ENCODE measurements around the gene HNRNPA1. TPM values are rescaled to one million over a fixed set of nuclear protein-coding genes. Genes with fewer than 3 reads are reported as not detected.

Gene HNRNPA1
- total and polyA plus RNA-seq, 9 of the 15 experiments (the other 6 are each of a cell fraction or from before 2014, with no cell fraction given): 1,166 to 2,703 (median 1,815) TPM

GRCh38 chr12:54280468-54281260, at the start of gene HNRNPA1 (continued):
- no peak for TF ChIP-seq CHAMP1 (IDR thresholded peaks at IDR 0.05)
- TF ChIP-seq RAD51 (IDR thresholded peaks at IDR 0.05; ENCODE audit: borderline replicate concordance, low read depth): no peak
- no peak for TF ChIP-seq ZNF274 (IDR thresholded peaks at IDR 0.05; ENCODE audit: borderline replicate concordance, low read depth, low read length)
- peak; percentile 83 for TF ChIP-seq RB1 (IDR thresholded peaks at IDR 0.05; ENCODE audit: low read depth)
- peak in 1 of 2 experiments; percentile 46; a peak in 1 of 4 replicates for TF ChIP-seq BCLAF1 (IDR thresholded peaks at IDR 0.05; ENCODE audit: borderline replicate concordance in 1 of 2, control insufficient read depth in 1 of 2, low read depth in 2 of 2, low read length in 1 of 2)
- peak; percentile 91; the same call in 1 of the 2 replicates for TF ChIP-seq CGGBP1 (CRISPR knock-in tag; IDR thresholded peaks at IDR 0.05)
- TF ChIP-seq HMG20A (CRISPR knock-in tag; conservative IDR thresholded peaks at IDR 0.05): no peak
- no peak for TF ChIP-seq NCOA4 (IDR thresholded peaks at IDR 0.05; ENCODE audit: partially characterized antibody)
- peak; percentile 31 for TF ChIP-seq SMARCE1 (IDR thresholded peaks at IDR 0.05)
- TF ChIP-seq MNT (conservative IDR thresholded peaks at IDR 0.05): peak; percentile 89 to 94
- TF ChIP-seq DDX20 (tag; IDR thresholded peaks at IDR 0.05; ENCODE audit: low read depth): no peak
- TF ChIP-seq ZNF384 (IDR thresholded peaks at IDR 0.05; ENCODE audit: low read depth, low read length): no peak
- TF ChIP-seq SMARCA5 (IDR thresholded peaks at IDR 0.05): no peak

Data from K562 (cell line).